ENCODE measurements around the gene RBM42. TPM values are rescaled to one million over a fixed set of nuclear protein-coding genes. Genes with fewer than 3 reads are reported as not detected.
"Not testable (repeated sequence)": the region's sequence is repeated elsewhere in the genome, so short reads cannot be mapped to it uniquely, and the experiment has no call there.

Gene RBM42
- 69.9 and 71.3 TPM in 2 replicates for total RNA-seq (2014; rRNA removed; shearing (Covaris generic))

DNA sequence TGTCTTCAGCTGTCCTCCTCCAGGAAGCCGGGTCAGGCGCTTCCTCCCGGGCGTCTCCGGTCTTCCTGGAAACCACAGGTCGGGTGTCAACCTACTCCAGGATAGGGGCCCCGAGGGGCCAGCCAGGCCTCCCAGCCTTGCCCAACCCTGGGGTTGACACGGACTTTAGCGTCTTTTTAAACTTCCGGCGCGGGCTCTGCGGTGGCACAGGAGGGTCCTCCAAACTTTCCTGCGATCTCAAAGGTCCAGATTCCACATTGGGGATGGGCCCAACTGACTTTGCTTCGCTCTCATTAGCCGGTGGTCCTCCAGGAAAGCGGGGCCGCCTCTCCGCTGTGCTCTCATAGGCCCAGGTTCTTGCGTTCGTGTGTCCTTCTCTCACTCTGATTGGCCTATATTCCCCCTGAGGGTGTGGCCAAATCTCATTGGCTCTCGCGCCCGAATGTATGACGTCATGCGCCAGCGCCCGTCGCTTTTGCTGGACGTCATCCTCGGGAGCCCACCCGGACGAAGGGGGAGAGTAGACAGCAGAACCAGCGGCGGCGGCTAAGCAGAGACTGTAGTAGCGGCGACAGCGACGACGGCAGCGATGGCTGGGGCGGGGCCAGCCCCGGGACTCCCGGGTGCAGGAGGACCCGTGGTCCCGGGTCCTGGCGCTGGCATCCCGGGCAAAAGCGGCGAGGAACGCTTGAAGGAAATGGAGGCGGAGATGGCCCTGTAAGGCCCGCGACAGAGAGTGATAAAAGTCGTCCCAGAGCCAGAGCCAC lies at the start of gene RBM42:
RBM42 (plus strand) TSS at position 472 of the 767 bp plus-strand sequence; CDS start at position 590, 118 bp downstream.
- no peaks in the 10 kb centered on the region for H3K9me3 ChIP-seq (replicated peaks)
- no peaks in the 10 kb centered on the region for H3K4me1 ChIP-seq
- H3K27ac ChIP-seq, result peak within 1 kb of the TSS; percentile 44
- H3K4me3 ChIP-seq, result peak within 1 kb of the TSS; percentile 84
- DNase-seq, result peak; percentile 99 to 100
- peaks cover 9% of the 10 kb centered on the region for H3K36me3 ChIP-seq
- H3K27me3 ChIP-seq, result no peaks in the 10 kb centered on the region

DNA sequence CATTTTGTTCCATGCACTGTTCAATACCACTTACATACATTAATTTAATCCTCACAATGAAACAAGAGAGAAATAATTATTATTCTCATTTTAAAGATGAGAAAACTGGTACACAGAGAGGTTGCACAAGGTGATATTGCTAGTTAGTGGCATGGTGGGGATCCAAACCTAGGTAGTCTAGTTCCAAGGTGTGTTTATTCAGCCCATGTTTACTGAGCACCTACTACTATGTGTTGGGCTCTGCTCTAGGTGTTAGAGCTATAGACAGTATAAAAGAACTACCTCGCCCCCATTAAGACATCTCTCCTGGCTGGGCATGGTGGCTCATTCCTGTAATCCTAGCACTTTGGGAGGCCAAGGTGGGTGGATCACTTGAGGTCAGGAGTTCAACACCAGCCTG lies 46.1 kb upstream of the RBM42 start:
- no peaks in the 10 kb centered on the region; the same call in 1 of the 2 replicates for H3K9me3 ChIP-seq (replicated peaks)
- H3K36me3 ChIP-seq, result no peaks in the 10 kb centered on the region

GRCh38 chr19:35585848-35586247 lies 43.0 kb upstream of the RBM42 start, which contains the start of gene PMIS2:
TSS of gene PMIS2 (plus strand) at chr19:35586173. CDS start at chr19:35586260, 87 bp downstream.
- no peak within 1 kb of the TSS for H3K27ac ChIP-seq
- H3K36me3 ChIP-seq, result no peaks in the 10 kb centered on the region
- H3K4me1 ChIP-seq, result no peaks in the 10 kb centered on the region
- DNase-seq, result peak; percentile 30 to 46
- H3K9me3 ChIP-seq (replicated peaks), result no peaks in the 10 kb centered on the region
- no peak within 1 kb of the TSS for H3K4me3 ChIP-seq
- no peaks in the 10 kb centered on the region for H3K27me3 ChIP-seq

More for the DNA sequence above, 46.1 kb upstream of the RBM42 start:
- no peak for DNase-seq
- Histone ChIP-seq H3K4me1 (no peaks in the 10 kb centered on the region), H3K4me3 (no peak overlapping the region), H3K27me3 (no peaks in the 10 kb centered on the region), H3K27ac (no peak overlapping the region)

DNA sequence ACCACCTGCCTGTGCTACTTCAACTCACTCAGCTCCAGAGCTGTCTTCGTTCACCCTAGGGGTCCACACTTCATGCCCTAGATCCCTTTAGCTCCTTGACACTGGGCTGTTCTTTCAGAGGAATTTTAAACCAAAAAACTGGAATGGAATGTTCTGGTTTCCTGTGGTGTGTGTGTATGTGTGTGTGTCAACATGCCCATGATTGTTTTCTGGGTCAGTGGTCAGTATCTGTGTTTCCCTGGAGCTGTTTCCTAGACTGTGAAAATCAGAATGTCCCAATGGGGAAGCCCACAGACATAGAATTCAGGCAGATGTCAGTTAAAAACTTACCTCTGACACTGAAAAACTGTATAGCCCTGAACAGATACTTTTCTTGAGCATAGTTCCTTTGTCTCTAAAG lies 41.5 kb upstream of the RBM42 start:
- H3K4me1 ChIP-seq, result no peaks in the 10 kb centered on the region

DNA sequence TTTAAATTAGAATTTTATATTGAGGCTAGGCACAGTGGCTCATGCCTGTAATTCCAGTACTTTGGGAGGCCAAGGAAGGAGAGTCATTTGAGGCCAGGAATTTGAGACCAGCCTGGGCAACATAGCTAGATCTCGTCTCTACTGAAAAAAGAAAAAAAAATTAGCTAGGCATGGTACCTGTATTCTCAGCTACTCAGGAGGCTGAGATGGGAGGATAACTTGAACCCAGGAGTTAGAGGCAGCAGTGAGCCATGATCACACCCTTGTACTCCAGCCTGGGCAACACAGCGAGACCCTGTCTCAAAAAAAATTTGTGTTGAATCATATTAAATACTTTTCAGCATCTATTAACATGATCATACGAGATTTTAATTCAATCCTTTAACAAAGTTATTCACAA lies 38.0 kb upstream of the RBM42 start:
- H3K4me3 ChIP-seq, result no peak overlapping the region
- DNase-seq, result no peak
- H3K36me3 ChIP-seq, result no peaks in the 10 kb centered on the region
- H3K9me3 ChIP-seq (replicated peaks), result no peaks in the 10 kb centered on the region
- H3K27ac ChIP-seq, result no peak overlapping the region
- no peaks in the 10 kb centered on the region for H3K4me1 ChIP-seq
- no peaks in the 10 kb centered on the region for H3K27me3 ChIP-seq

More for the DNA sequence above, 41.5 kb upstream of the RBM42 start:
- no peaks in the 10 kb centered on the region for H3K9me3 ChIP-seq (replicated peaks)
- H3K36me3 ChIP-seq, result no peaks in the 10 kb centered on the region
- H3K27ac ChIP-seq, result no peak overlapping the region
- DNase-seq, result no peak
- H3K27me3 ChIP-seq, result no peaks in the 10 kb centered on the region
- H3K4me3 ChIP-seq, result no peak overlapping the region

DNA sequence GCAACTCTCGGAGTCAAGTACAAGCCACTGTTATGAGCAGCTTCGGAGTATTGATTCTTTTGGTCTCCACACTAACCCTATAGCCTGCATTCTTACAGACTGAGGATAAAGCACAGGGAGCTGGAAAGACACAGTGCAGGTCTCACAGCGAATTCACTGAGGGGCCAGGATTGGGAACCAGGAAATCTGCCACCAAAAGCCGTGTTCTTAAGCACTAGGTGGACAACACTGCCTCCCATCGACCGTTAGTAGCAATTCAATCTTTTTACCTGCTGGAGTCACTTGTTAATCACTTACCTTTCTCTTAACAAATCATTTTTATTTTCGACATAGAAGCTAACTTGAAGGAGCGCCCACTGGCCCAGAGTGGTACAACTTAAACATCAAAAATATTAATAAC lies 36.6 kb upstream of the RBM42 start:
- Histone ChIP-seq H3K9me3 (replicated peaks) (no peaks in the 10 kb centered on the region), H3K36me3 (no peaks in the 10 kb centered on the region), H3K27me3 (no peaks in the 10 kb centered on the region), H3K27ac (no peak overlapping the region), H3K4me1 (no peaks in the 10 kb centered on the region), H3K4me3 (no peak overlapping the region)
- DNase-seq, result peak in 1 of 2 experiments; percentile 24

- H3K27me3 ChIP-seq; H3K9me3 ChIP-seq (replicated peaks); H3K36me3 ChIP-seq; DNase-seq; H3K27ac ChIP-seq; H3K4me1 ChIP-seq; H3K4me3 ChIP-seq: not testable (repeated sequence)
Measured at GRCh38 chr19:35595026-35595425, 33.8 kb upstream of the RBM42 start.

DNA sequence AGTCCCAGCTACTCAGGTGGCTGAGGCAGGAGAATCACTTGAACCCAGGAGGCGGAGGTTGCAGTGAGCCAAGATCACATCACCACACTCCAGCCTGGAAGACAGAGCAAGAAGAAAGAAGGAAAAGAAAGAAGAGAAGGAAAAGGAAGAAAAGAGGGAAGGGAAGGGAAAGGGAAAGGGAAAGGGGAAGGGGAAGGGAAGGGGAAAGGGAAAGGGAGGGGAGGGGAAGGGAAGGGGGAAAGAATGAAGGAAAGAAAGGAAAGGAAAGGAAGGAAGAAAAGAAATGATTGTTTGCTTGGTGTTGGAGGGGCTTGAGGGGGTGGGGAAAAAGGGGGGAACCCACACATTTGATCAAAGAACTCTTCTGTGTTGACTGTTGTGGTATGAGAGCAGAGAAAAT lies 32.9 kb upstream of the RBM42 start:
- Histone ChIP-seq H3K36me3 (no peaks in the 10 kb centered on the region), H3K27ac (no peak overlapping the region), H3K27me3 (0 out of 2 replicates have a peak, but pooled peaks cover 4% of the 10 kb centered on the region), H3K9me3 (replicated peaks) (no peaks in the 10 kb centered on the region), H3K4me3 (no peak overlapping the region), H3K4me1 (no peaks in the 10 kb centered on the region)
- no peak for DNase-seq

GRCh38 chr19:35596366-35596999 lies 32.4 kb upstream of the RBM42 start:
- H3K4me3 ChIP-seq, result no peak overlapping the region
- H3K27ac ChIP-seq, result no peak overlapping the region
- 0 out of 2 replicates have a peak, but pooled peaks cover 4% of the 10 kb centered on the region for H3K27me3 ChIP-seq
- DNase-seq, result peak; percentile 42 to 67
- H3K36me3 ChIP-seq, result no peaks in the 10 kb centered on the region
- no peaks in the 10 kb centered on the region for H3K9me3 ChIP-seq (replicated peaks)
- H3K4me1 ChIP-seq, result no peaks in the 10 kb centered on the region

GRCh38 chr19:35601971-35602370 lies 26.9 kb upstream of the RBM42 start:
- Histone ChIP-seq H3K9me3 (replicated peaks) (peaks cover 2% of the 10 kb centered on the region), H3K27me3 (0 out of 2 replicates have a peak, but pooled peaks cover 4% of the 10 kb centered on the region), H3K27ac (no peak overlapping the region), H3K4me3 (no peak overlapping the region), H3K36me3 (no peaks in the 10 kb centered on the region), H3K4me1 (no peaks in the 10 kb centered on the region)
- DNase-seq, result no peak

DNA sequence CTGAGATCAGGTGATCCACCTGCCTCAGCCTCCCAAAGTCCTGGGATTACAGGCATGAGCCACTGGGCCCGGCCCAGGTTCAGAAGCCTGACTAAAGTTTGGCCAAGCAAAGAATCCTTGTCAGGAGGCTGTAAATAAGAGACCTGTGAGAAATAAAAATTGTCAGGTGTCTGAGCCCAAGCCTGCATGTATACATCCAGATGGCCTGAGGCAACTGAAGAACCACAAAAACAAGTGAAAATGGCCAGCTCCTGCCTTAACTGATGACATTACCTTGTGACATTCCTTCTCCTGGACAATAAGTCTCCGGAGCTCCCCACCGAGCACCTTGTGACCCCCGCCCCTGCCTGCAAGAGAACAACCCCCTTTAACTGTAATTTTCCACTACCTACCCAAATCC lies 24.4 kb upstream of the RBM42 start:
- not testable (repeated sequence) for H3K4me1 ChIP-seq, H3K27me3 ChIP-seq, H3K4me3 ChIP-seq, H3K27ac ChIP-seq, H3K36me3 ChIP-seq, DNase-seq
- H3K9me3 ChIP-seq (replicated peaks), result peaks cover 13% of the 10 kb centered on the region

- H3K27ac ChIP-seq, H3K4me3 ChIP-seq, H3K4me1 ChIP-seq, H3K36me3 ChIP-seq, H3K27me3 ChIP-seq, DNase-seq: not testable (repeated sequence)
- H3K9me3 ChIP-seq (replicated peaks), result peaks cover 13% of the 10 kb centered on the region
Measured at GRCh38 chr19:35607170-35607569, 21.7 kb upstream of the RBM42 start.

DNA sequence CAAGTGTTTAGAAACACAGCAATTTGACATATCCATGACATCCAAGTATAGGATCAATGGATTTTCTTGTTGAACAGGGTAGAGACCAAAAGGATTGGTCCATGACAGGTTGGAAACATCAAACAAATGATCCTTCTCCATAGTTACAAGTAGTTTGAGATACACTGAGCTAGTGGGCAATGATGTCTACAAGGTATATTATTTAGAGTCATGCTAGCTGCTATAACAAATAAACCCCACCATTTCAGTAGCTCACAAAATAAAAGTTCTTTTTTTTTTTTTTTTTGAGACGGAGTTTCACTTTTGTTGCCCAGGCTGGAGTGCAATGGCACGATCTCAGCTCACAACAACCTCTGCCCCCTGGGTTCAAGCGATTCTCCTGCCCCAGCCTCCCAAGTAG lies 21.2 kb upstream of the RBM42 start:
- no peak overlapping the region for H3K4me3 ChIP-seq
- H3K4me1 ChIP-seq, result no peaks in the 10 kb centered on the region
- peaks cover 13% of the 10 kb centered on the region for H3K9me3 ChIP-seq (replicated peaks)
- no peak for DNase-seq
- H3K27me3 ChIP-seq, result no peaks in the 10 kb centered on the region
- H3K36me3 ChIP-seq, result no peaks in the 10 kb centered on the region
- H3K27ac ChIP-seq, result no peak overlapping the region

DNA sequence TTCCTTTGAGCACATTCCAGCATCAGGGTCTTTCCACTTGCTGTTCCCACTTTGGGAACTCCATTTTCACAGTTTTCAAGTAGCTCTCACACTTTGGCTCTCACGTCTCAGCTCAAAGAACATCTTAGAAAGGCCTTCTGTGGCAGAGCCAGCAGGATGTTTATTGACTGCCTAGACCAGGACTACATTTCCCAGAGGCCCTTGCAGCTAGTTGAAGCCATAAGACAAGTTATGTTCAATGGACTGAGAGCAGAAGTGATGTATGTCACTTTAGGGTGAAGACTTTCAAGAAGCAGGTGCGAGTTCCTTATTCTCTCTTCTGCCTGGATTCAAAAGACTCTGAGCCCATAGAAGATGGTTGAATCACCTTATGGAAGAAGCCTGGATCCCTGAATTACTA lies 20.6 kb upstream of the RBM42 start:
- no peak overlapping the region for H3K4me3 ChIP-seq
- H3K9me3 ChIP-seq (replicated peaks), result peaks cover 13% of the 10 kb centered on the region
- no peak overlapping the region for H3K27ac ChIP-seq
- no peaks in the 10 kb centered on the region for H3K36me3 ChIP-seq
- H3K4me1 ChIP-seq, result no peaks in the 10 kb centered on the region
- DNase-seq, result no peak
- H3K27me3 ChIP-seq, result no peaks in the 10 kb centered on the region

DNA sequence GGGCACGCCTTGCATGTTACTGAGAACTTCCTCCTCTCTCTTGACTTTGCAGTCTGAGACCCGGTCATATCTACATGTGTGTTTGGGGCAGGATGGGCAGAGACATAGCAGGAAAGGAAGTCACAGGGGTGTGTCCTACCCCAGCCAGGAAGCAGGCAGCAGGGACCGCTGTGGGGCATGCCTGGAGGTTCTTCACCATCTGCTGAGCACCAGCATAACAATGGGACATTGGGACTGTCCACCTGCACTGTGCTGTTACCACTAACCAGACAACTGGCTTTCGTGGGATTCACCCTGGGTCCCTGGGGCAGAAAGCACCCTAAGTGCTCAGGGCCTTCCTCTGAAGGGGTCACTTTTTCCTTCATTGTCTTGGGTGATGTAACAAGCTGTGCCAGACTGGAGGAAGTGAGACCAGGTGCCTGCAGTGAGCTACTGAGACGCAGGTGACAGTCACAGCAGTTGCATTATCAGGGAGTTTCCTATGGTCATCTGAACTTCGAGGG lies 18.9 kb upstream of the RBM42 start:
- Histone ChIP-seq H3K27me3 (no peaks in the 10 kb centered on the region), H3K4me3 (no peak overlapping the region), H3K9me3 (replicated peaks) (peaks cover 13% of the 10 kb centered on the region), H3K27ac (no peak overlapping the region), H3K36me3 (0 out of 2 replicates have a peak, but pooled peaks cover under 1% of the 10 kb centered on the region), H3K4me1 (no peaks in the 10 kb centered on the region)
- no peak for DNase-seq

Data from SJCRH30 (cell line).